22Rv1 (cell line): ENCODE data around the gene PIAS1.

ENCODE experiments used
- CTCF ChIP-seq: fragments of 450-650 bp; IDR thresholded peaks from 2 replicates; pipeline ENCODE4 v1.5.1; 2017; ENCODE audit warnings: mild to moderate bottlenecking
- ZFX ChIP-seq: fragments of 450-650 bp; IDR thresholded peaks from 2 replicates; pipeline ENCODE4 v1.6.1; 2017; ENCODE audit warnings: antibody characterized with exemption, borderline replicate concordance

DNA sequence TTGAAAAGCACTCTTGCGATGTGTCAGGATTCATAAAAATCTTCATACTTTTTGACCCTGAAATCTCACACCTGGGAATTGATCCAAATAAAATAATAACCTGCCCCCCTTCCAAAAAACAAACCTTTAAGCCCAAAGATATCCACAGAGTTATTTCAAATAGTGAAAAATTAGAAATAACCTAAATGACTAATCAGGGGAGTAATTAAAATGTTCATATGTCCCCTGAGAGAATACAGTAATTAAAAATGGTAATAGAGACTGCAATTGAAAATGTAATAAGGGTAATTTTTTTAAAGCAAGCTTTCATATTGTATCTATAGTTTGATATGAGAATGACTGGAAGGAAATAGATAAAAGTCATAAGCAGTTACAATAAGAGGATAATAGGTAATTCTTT, 83.0 kb downstream of the PIAS1 start:
- no peak for TF ChIP-seq CTCF
- TF ChIP-seq ZFX = no peak
